ENCODE data around the gene ACP7. TPM values are rescaled to one million over a fixed set of nuclear protein-coding genes. Genes with fewer than 3 reads are reported as not detected.
A peak's percentile ranks its signal among the peaks of the same experiment; 100 is the strongest.
"Not testable (repeated sequence)": the region's sequence is repeated elsewhere in the genome, so short reads cannot be mapped to it uniquely, and the experiment has no call there.

ACP7 gene
- polyA plus RNA-seq, 4 donors = 0.27 to 0.65 (median 0.50) TPM

GRCh38 chr19:39104186-39104596 is 20.0 kb downstream of the ACP7 start:
- no peak for DNase-seq (ENCODE audit: low read depth in 4 of 4, low spot score in 3 of 4)

DNA sequence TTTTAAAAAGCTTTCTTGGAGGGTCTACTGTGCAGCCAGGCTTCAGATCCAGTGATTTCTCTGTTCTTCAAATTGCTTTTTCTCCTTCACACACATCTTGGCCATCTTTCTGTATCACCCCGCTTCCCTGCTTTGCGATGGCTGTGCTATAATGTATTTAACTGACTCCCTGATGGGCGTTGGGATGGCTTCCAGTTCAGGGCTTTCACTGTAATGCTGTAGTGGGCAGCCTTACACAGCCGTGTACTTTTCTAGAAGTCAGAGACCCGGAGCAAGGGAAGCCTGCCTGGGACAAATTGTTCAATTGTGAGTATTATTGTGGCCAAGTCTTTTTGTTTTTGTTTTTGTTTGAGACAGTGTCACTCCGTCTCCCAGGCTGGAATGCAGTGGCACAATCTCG is 22.0 kb downstream of the ACP7 start:
- no peak for DNase-seq (ENCODE audit: low read depth in 4 of 4, low spot score in 3 of 4)

DNA sequence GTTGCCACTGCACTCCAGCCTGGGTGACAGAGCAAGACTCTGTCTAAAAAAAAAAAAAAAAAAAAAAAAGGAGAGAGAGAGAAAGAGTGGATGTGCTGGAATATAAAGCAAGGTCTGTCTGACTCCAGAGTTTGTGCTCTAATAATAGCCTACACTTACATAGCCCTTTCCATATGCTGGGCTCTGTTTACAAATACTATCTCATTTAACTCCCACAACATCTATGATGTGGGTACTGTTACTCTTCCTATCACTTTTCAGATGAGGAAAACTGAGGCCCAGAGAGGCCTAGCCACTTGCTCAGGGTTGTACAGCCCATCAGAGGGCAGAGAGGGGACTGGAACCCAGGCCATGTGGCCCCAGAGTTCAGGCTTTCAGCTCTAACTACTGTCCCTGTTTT is 25.5 kb downstream of the ACP7 start:
- DNase-seq (ENCODE audit: low read depth in 4 of 4, low spot score in 3 of 4) = no peak

DNA sequence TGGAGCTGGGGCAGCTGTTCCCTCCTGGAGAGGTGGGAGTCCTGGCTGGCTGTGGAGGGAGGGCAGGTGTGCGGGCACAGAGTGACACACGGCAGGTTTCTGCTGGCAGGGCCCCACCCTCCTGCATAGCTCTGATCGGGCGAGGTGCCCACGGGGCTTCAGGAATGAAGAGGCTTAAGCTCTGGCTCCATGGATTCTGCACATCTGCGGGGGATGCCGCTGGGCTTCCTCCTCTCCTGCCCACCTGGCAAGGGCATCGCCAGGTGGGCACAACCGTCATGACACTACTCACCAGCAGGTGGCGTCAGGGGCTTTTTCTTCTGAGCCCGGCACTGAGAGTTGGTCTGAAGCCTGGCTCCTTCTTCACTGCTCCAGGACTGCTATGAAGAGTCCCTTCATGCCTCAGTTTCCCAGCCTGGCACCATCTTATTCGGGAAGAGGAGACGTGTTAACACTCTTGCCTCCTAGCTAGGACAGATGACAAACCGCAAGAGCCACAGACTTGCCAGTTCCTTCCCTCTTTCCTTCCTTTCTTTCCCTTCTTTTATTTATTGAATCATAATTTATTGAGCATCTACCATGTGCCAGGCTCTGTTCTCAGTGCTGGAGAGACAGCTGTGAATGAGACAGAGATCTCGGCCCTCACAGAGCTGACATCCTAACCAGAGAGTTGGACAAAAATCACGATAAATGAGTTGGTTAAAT is 26.2 kb downstream of the ACP7 start:
- no peak for DNase-seq (ENCODE audit: low read depth in 4 of 4, low spot score in 3 of 4)

DNA sequence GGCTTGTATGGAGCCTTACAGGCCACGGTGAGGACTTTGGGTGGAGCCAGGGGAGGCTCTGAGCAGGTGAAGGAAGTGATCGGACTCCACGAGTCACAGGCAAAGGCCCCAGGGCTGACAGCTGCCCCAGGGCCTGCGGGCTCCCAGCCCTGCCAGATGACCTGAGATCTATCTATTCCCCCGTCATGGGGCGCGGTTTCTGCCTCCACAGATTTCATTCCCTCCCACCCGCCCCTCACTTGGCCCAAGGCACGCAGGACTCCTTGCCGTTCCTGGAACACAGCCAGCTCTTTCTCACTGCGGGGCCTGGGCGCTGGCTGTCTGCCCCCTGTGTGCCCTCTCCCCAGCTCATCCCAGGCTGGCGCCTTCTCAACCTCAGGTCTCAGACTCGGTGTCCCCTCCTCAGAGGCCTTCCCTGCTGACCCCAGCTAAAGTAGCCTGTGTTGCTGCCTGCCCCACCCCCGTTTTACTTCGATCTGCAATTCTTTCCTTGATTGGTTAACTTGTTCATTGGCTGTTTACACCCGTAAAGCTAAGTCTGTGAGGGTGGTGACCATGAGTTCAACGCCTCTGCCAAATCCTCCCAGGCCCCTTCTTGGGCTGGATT is 27.5 kb downstream of the ACP7 start:
- no peak for DNase-seq (ENCODE audit: low read depth in 4 of 4, low spot score in 3 of 4)

GRCh38 chr19:39112338-39112890 is 28.2 kb downstream of the ACP7 start:
- no peak for DNase-seq (ENCODE audit: low read depth in 4 of 4, low spot score in 3 of 4)

DNA sequence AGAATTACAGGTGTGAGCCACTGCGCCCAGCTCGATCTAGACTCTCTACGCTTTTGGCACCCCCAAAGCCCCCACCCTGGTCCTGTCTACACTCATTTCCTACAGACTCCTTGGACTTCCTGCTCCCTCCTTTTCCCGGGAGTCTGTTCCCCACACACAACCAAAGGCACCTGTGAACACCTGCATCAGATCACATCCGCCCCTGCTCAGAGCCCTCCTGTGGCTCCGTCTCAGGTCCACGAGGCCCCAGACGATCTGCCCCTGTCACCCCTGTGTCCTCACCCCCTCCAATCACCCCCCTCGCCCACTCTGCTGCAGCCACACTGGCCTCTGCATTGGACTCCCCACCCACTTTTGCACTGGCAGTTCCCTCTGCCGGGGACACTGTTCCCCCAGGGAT is 29.0 kb downstream of the ACP7 start:
- no peak for DNase-seq (ENCODE audit: low read depth in 4 of 4, low spot score in 3 of 4)

DNA sequence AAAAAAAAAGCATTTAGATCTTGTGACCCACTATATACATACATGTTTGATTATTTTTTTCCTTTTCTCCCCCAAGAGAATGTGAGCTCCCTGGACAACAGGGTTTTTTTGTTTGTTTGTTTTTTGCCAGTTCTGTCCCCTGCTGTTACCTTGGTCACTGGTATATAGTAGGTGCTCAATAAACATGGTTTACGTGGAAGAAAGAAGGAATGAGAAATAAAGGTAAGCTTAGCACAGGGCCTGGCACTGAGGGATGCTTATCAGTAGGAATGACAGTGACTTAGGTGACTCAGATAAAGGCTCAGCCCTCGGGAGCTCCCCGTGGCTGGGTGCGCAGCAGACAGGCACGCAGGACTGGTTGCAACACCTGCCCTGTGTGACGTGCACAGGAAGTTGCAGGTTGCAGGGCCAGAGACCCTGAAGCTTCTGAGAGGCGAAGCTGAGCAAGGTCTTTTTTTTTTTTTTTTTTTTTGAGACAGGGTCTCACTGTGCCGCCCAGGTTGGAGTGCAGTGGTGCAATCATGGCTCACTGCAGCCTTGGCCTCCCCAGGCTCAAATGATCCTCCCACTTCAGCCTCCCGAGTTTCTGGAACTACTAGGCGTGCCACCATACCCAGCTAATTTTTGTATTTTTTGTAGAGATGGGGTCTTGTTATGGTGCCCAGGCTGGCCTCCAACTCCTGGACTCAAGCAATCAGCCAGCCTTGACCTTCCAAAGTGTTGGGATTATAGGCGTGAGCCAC is 31.1 kb downstream of the ACP7 start:
- DNase-seq (ENCODE audit: low read depth in 4 of 4, low spot score in 3 of 4) = no peak

GRCh38 chr19:39117023-39117422 is 32.9 kb downstream of the ACP7 start:
- DNase-seq (ENCODE audit: low read depth in 4 of 4, low spot score in 3 of 4) = not testable (repeated sequence)

DNA sequence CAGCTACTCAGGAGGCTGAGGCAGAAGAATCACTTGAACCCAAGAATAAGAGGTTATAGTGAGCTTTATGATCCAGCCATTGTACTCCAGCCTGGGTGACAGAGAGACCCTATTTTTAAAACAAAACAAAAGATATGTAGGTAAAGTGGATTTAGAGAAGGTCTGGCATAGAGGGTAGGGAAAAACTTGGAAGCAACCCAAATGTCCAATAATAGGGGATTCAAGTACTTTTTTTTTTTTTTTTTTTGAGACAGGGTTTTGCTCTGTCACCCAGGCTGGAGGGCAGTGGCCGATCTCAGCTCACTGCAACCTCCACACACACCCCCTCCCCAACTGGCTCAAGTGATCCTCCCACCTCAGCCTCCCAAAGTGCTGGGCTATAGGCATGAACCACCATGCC is 35.7 kb downstream of the ACP7 start:
- no peak for DNase-seq (ENCODE audit: low read depth in 4 of 4, low spot score in 3 of 4)

GRCh38 chr19:39122934-39123731 is 39.0 kb downstream of the ACP7 start:
- no peak for DNase-seq (ENCODE audit: low read depth in 4 of 4, low spot score in 3 of 4)

DNA sequence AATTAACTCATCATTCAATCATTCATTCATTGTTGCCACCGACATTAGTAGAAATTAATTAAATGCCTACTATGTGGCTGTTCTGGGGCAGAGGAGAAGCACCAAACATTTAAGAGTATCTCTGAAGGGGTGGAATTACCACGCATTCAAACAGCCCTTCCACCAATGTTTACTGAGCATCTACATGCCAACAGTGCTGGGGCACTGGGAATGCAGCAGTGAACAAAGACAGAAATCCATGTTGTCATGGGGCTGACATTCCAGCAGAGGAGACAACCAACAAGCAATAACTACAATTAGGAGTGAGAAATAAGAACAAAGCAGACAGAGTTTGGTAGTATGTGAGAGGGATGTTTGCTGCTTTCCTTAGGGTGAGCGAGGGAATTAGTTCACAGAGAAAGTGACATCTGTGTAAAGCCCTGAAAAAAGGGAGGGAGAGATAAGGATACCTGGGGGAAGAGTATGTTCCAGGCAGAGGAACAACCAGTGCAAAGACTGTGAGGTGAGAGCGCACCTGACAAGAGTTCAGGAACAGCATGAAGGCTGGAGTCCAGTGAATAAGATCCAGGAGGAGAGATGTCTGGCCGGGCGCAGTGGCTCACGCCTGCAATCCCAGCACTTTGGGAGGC is 40.1 kb downstream of the ACP7 start:
- DNase-seq (ENCODE audit: low read depth in 4 of 4, low spot score in 3 of 4) = no peak

GRCh38 chr19:39125199-39125553 is 41.0 kb downstream of the ACP7 start:
- DNase-seq (ENCODE audit: low read depth in 4 of 4, low spot score in 3 of 4) = no peak

GRCh38 chr19:39125554-39126311 is 41.6 kb downstream of the ACP7 start, which contains the start of gene PAK4:
PAK4 (plus strand) TSS chr19:39125786; CDS start chr19:39169554, 43,768 bp downstream.
- DNase-seq (ENCODE audit: low read depth in 4 of 4, low spot score in 3 of 4) = peak; percentile 94 to 96 (median 95)

DNA sequence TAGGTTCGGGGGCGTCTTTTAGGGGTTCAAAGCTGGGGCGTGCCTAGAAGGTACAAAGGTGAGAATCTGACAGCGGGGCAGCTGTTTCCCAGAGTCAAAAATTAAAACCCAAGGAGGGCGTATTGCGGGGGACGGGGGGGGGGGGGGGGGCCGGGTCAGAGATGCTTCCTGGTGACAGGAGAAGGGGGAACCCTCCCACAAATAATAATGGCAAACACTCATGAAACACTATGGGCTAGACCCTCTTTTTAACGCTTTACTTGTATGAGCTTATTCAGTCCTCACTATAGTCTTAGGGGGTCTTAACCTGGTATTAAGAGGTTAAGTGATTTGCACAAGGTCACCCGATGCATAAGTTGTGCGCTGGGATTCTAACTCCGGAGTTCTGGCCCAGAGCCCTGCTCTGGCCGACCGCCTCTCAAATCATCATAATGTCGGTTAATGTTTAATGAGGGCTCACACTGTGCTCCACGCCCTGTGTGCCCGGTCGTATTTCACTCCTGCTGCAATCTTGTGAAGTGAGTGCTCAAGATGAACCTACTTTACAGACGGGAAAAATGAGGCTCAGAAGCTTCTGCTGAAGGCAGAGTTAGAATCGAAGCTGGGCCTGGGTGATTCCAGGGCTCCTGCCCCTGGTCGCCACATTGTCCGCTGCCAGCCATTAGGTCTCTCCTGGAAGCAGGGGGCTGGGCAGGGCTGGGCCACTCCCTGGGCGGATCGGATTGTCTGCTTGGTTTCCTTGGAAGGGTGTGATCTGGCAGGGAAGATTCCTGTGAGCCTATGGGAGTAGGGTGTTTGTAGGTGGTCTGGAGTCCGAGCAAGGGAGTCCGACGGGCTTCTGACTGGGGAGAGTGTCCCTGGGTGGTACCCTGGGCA is 42.4 kb downstream of the ACP7 start:
- peak in 2 of 4 donors; percentile 50 to 67 for DNase-seq (ENCODE audit: low read depth in 4 of 4, low spot score in 3 of 4)

DNA sequence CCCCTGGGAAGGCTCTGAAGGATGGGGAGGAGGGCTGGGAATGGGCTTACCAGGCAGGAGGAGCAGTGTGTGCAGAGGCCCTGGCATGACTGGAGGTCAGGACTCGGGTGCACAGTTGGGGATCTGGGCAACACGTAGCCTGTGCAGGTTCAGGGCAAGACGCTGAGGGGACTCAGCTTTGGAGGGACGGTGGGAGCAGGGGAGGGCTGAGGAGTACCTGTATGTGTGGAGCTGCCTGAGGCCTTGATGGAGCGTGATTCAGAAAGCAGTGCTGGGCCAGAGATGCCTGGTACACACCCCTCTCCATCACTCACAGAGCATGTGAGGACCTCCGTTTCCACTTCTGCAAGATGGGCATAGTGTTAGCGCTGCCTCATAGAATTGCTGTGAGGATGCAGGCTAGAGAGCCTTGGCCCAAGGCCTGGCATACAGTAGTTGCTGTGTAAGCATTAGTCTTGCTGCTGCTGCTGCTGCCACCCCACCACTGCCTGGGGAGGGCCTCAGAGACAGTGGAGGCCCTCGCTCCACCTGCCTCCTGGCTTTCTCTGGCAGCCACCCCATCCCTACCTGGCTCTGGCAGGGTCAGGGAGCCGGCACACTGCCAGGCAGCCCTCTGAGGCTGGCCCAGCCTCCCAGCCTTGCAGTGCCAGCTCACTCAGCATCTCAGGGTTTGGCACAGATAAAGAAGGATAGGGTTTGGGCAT is 43.8 kb downstream of the ACP7 start:
- no peak for DNase-seq (ENCODE audit: low read depth in 4 of 4, low spot score in 3 of 4)

DNA sequence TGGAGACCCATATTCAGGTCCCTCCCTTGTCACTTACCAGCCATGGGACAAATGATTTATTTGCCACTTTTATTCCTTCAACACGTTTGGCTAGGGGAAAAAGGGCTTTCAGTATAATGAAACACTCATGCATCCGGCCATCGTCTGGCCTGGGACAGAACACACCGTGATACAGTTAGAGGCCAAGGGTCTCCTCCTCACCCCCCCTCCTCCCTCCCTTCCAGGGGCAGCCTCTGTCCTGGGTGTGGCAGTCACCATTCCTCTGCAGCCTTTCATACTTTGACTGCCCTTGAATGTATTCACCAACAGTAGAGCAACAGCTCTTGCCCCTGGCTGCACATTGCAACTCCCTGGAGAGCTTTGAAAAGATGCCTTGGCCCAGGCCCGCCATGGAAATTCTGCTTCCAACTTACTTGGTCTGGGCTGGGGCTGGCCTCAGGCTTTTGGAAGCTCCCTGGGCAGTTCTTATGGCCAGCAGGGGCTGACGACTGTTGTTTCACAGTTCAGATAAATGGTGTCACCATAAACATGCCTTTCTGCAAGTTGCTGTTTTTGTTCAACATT is 44.4 kb downstream of the ACP7 start:
- DNase-seq (ENCODE audit: low read depth in 4 of 4, low spot score in 3 of 4) = no peak

GRCh38 chr19:39129116-39129515 is 44.9 kb downstream of the ACP7 start:
- DNase-seq (ENCODE audit: low read depth in 4 of 4, low spot score in 3 of 4) = no peak
